Measurements from ENCODE around the gene LONP1. TPM values are rescaled to one million over a fixed set of nuclear protein-coding genes. Genes with fewer than 3 reads are reported as not detected.

The LONP1 gene
- total RNA-seq, 1 donor from 2014 or later: 65.3 TPM

DNA sequence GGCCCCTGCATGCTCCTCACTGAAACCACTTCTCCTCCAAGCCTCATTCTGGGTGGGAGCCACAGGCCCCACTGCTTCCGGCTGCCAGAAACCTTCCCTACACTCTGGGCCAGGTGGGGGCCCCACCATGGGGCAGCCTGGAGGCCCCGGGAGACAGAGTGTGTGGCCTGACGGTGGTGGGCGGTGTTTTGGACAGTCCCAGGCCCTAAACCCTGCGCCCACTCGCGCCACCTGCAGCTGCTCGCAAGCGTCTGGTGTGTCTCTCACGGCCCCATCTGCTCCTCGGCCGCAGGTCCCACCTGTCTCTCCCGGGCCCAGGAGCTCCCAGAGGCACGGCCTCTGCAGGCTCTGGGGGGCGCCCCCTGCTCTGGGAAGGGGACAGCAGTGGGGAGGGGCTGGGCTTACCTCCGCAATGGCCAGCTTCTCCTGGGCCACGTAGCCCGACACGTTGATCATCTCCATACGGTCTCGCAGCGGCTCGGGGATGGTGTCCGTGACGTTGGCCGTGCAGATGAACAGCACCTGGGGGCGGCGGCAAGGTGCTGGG lies 24.2 kb downstream of the LONP1 start:
- ATAC-seq (no peak), DNase-seq (no peak)
- Histone ChIP-seq H3K4me1 (peaks cover 17% of the 10 kb centered on the region), H3K9me3 (no peaks in the 10 kb centered on the region), H3K4me3 (no peak overlapping the region), H3K27me3 (ENCODE audit: low read depth) (no peaks in the 10 kb centered on the region), H3K36me3 (peaks cover 90% of the 10 kb centered on the region), H3K27ac (no peak overlapping the region)
- TF ChIP-seq, protein P1, sequence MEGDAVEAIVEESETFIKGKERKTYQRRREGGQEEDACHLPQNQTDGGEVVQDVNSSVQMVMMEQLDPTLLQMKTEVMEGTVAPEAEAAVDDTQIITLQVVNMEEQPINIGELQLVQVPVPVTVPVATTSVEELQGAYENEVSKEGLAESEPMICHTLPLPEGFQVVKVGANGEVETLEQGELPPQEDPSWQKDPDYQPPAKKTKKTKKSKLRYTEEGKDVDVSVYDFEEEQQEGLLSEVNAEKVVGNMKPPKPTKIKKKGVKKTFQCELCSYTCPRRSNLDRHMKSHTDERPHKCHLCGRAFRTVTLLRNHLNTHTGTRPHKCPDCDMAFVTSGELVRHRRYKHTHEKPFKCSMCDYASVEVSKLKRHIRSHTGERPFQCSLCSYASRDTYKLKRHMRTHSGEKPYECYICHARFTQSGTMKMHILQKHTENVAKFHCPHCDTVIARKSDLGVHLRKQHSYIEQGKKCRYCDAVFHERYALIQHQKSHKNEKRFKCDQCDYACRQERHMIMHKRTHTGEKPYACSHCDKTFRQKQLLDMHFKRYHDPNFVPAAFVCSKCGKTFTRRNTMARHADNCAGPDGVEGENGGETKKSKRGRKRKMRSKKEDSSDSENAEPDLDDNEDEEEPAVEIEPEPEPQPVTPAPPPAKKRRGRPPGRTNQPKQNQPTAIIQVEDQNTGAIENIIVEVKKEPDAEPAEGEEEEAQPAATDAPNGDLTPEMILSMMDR (IDR thresholded peaks at IDR 0.05): no peak
- intact Hi-C loops (cut with DNase I): no loop called here

GRCh38 chr19:5694956-5695648 lies 24.8 kb downstream of the LONP1 start:
- H3K27ac ChIP-seq: no peak overlapping the region
- no peaks in the 10 kb centered on the region for H3K9me3 ChIP-seq
- DNase-seq: no peak
- H3K27me3 ChIP-seq (ENCODE audit: low read depth): no peaks in the 10 kb centered on the region
- TF ChIP-seq, protein P1 (IDR thresholded peaks at IDR 0.05): no peak
- no peak overlapping the region for H3K4me3 ChIP-seq
- intact Hi-C loops (cut with DNase I): no loop called here
- H3K36me3 ChIP-seq: peaks cover 84% of the 10 kb centered on the region
- no peak for ATAC-seq
- peaks cover 17% of the 10 kb centered on the region for H3K4me1 ChIP-seq

DNA sequence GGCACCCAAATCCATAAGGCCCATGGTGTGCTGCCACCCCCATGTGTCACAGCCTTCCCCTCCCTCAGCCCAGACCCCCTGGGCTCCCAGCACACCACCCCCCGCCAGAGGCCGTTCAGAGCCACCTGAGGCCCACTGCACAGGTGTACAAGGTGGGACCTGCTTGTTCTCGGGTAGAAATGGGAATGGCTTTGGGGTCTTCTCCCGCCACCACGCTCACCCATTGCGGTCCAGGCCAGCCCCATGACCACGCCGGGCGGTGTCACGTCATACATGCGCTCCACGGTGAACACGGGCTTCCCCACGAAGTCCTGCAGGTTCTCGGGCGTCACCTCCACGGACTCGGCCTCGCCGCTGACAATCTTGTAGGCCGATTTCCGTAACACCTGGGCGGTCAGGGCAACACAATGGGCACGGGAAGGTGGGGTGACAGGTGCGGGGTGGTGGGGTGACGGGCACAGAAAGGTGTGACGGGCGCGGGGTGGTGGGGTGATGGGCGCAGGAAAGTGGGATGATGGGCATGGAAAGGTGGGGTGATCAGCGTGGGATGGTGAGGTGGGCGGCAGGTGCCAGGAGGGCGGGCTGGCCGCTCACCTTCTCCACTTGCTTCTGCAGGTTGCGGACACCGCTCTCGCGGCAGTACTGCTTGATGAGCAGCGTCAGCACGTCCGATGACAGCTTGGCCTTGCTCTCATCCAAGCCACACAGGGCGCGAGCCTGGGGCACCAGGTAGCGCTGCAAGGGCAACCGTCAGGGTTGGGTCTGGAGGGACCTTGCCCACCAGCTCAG lies 25.6 kb downstream of the LONP1 start:
- no peak for DNase-seq
- peaks cover 17% of the 10 kb centered on the region for H3K4me1 ChIP-seq
- H3K36me3 ChIP-seq: peaks cover 76% of the 10 kb centered on the region
- intact Hi-C loops (cut with DNase I): no loop called here
- H3K27me3 ChIP-seq (ENCODE audit: low read depth): no peaks in the 10 kb centered on the region
- no peak overlapping the region for H3K4me3 ChIP-seq
- H3K27ac ChIP-seq: no peak overlapping the region
- ATAC-seq: no peak
- no peaks in the 10 kb centered on the region for H3K9me3 ChIP-seq
- TF ChIP-seq, protein P1 (IDR thresholded peaks at IDR 0.05): no peak

GRCh38 chr19:5693195-5694166 lies 26.5 kb downstream of the LONP1 start:
- Histone ChIP-seq H3K9me3 (no peaks in the 10 kb centered on the region), H3K36me3 (peaks cover 67% of the 10 kb centered on the region), H3K4me1 (peaks cover 17% of the 10 kb centered on the region), H3K4me3 (no peak overlapping the region), H3K27me3 (ENCODE audit: low read depth) (no peaks in the 10 kb centered on the region), H3K27ac (no peak overlapping the region)
- TF ChIP-seq, protein P1 (IDR thresholded peaks at IDR 0.05): no peak
- no peak for ATAC-seq
- intact Hi-C loops (cut with DNase I): no loop called here
- DNase-seq: peak; percentile 44

DNA sequence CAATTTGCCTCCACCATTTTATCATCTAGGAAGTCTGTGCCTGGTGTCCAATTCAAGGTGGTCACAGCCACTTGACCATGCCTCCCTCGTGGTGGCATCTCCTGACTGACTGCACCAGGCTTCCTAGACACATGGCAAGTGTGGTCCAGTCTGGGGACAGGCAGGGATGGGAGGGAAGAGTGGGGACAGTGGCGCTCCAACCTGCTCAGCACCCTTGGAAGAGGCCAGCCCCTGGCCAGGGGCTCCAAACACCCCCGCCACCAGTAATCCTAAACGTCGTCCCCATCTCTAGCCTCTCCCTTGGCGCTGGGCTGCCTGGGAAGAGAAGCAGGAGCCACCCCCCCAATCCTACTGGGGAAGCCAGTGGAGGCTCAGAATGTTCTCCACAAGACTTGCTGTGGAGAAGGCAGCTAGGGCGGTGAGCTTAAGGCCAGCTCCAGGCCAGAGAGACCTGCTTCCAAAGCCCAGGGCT lies 27.2 kb downstream of the LONP1 start:
- ATAC-seq: no peak
- TF ChIP-seq, protein P1 (IDR thresholded peaks at IDR 0.05): no peak
- Histone ChIP-seq H3K36me3 (peaks cover 60% of the 10 kb centered on the region), H3K27ac (no peak overlapping the region), H3K27me3 (ENCODE audit: low read depth) (no peaks in the 10 kb centered on the region), H3K4me3 (no peak overlapping the region), H3K4me1 (peaks cover 17% of the 10 kb centered on the region), H3K9me3 (no peaks in the 10 kb centered on the region)
- intact Hi-C loops (cut with DNase I): no loop called here
- no peak for DNase-seq
